Measurements from ENCODE around the gene SRCIN1.

Gene SRCIN1

DNA sequence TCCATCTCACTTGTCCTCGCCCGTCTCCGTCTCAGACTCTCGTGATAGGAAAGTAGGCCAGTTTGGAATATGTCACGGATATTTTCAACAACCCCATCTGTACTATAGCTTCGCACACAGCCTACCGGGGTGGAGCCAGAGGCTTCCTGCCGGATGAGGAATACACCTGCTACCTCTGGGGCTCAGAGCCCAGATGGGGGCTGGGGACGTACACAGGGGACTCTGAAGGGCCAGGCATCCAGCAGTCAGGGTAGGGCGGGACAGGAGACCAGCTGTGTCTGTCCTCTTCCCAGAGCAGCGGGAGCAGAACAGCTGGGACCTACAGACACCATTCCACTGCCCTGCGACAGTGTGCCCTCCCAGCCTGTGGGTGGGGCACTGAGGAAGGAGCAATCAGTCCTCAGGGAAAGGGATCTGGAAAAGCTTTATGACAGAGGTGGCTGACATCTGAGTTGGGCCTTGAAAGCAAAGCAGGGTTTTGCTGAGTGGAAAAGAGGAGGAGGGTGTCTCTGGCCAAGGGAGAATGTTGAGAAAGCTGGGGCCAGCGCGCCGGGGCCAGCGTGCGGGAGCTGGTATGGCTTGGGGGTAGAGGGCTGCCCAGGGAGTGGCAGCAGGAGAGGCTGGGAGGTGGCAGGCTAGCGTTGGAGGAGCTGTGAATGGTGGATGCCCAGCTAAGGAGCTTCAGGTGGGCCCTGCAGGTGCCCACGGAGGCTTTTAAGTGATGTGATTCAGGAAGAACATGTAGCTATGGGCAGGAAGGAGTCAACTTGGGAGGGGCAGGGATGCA lies 11.5 kb upstream of the SRCIN1 start:
- TF ChIP-seq, protein P1, sequence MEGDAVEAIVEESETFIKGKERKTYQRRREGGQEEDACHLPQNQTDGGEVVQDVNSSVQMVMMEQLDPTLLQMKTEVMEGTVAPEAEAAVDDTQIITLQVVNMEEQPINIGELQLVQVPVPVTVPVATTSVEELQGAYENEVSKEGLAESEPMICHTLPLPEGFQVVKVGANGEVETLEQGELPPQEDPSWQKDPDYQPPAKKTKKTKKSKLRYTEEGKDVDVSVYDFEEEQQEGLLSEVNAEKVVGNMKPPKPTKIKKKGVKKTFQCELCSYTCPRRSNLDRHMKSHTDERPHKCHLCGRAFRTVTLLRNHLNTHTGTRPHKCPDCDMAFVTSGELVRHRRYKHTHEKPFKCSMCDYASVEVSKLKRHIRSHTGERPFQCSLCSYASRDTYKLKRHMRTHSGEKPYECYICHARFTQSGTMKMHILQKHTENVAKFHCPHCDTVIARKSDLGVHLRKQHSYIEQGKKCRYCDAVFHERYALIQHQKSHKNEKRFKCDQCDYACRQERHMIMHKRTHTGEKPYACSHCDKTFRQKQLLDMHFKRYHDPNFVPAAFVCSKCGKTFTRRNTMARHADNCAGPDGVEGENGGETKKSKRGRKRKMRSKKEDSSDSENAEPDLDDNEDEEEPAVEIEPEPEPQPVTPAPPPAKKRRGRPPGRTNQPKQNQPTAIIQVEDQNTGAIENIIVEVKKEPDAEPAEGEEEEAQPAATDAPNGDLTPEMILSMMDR (IDR thresholded peaks at IDR 0.05; ENCODE audit: insufficient read depth, low read length, poor library complexity, severe bottlenecking) = no peak
- TF ChIP-seq EZH2phosphoT487 (conservative IDR thresholded peaks at IDR 0.05; ENCODE audit: low read length) = no peak
- H3K4me3 ChIP-seq (ENCODE audit: insufficient read depth, low read length, poor library complexity, severe bottlenecking) = no peak overlapping the region
- no peaks in the 10 kb centered on the region for H3K9me2 ChIP-seq (replicated peaks; ENCODE audit: insufficient read depth, low read length)
- no peak overlapping the region for H3K4me2 ChIP-seq (ENCODE audit: low read depth, low read length, poor library complexity, severe bottlenecking)
- H3K79me2 ChIP-seq (ENCODE audit: insufficient read depth, low read length) = no peaks in the 10 kb centered on the region
- H3F3A ChIP-seq (ENCODE audit: insufficient read depth) = no peaks in the 10 kb centered on the region
- H3K36me3 ChIP-seq (ENCODE audit: low read length) = no peaks in the 10 kb centered on the region
- H2AFZ ChIP-seq (ENCODE audit: low read depth, low read length, severe bottlenecking) = no peak overlapping the region
- H3K9ac ChIP-seq (ENCODE audit: low read length) = no peak overlapping the region
- H3K27ac ChIP-seq (ENCODE audit: low read depth, low read length) = no peak overlapping the region
- H4K20me1 ChIP-seq (ENCODE audit: low read depth, low read length) = no peaks in the 10 kb centered on the region
- no peaks in the 10 kb centered on the region for H3K27me3 ChIP-seq (ENCODE audit: low read length)
- no peaks in the 10 kb centered on the region for H3K9me3 ChIP-seq (ENCODE audit: insufficient read depth, low read length)

GRCh38 chr17:38616361-38616760 lies 10.6 kb upstream of the SRCIN1 start:
- Histone ChIP-seq H3K9ac (ENCODE audit: low read length) (no peak overlapping the region), H3K4me2 (ENCODE audit: low read depth, low read length, poor library complexity, severe bottlenecking) (no peak overlapping the region)
- TF ChIP-seq, protein P1 (IDR thresholded peaks at IDR 0.05; ENCODE audit: insufficient read depth, low read length, poor library complexity, severe bottlenecking) = no peak
- TF ChIP-seq EZH2phosphoT487 (conservative IDR thresholded peaks at IDR 0.05; ENCODE audit: low read length) = no peak

GRCh38 chr17:38613981-38614779 lies 8.4 kb upstream of the SRCIN1 start:
- Histone ChIP-seq H3K27me3 (ENCODE audit: low read length) (no peaks in the 10 kb centered on the region), H4K20me1 (ENCODE audit: low read depth, low read length) (no peaks in the 10 kb centered on the region), H3K9me3 (ENCODE audit: insufficient read depth, low read length) (no peaks in the 10 kb centered on the region), H3K9me2 (replicated peaks; ENCODE audit: insufficient read depth, low read length) (no peaks in the 10 kb centered on the region), H2AFZ (ENCODE audit: low read depth, low read length, severe bottlenecking) (no peak overlapping the region), H3K4me2 (ENCODE audit: low read depth, low read length, poor library complexity, severe bottlenecking) (no peak overlapping the region), H3K4me3 (ENCODE audit: insufficient read depth, low read length, poor library complexity, severe bottlenecking) (no peak overlapping the region), H3K36me3 (ENCODE audit: low read length) (no peaks in the 10 kb centered on the region), H3K27ac (ENCODE audit: low read depth, low read length) (no peak overlapping the region), H3F3A (ENCODE audit: insufficient read depth) (no peaks in the 10 kb centered on the region), H3K79me2 (ENCODE audit: insufficient read depth, low read length) (no peaks in the 10 kb centered on the region), H3K9ac (ENCODE audit: low read length) (no peak overlapping the region)
- TF ChIP-seq, protein P1 (IDR thresholded peaks at IDR 0.05; ENCODE audit: insufficient read depth, low read length, poor library complexity, severe bottlenecking) = no peak
- no peak for TF ChIP-seq EZH2phosphoT487 (conservative IDR thresholded peaks at IDR 0.05; ENCODE audit: low read length)

More at GRCh38 chr17:38616361-38616760, 10.6 kb upstream of the SRCIN1 start:
- Histone ChIP-seq H3K9me3 (ENCODE audit: insufficient read depth, low read length) (no peaks in the 10 kb centered on the region), H3F3A (ENCODE audit: insufficient read depth) (no peaks in the 10 kb centered on the region), H3K9me2 (replicated peaks; ENCODE audit: insufficient read depth, low read length) (no peaks in the 10 kb centered on the region), H3K27ac (ENCODE audit: low read depth, low read length) (no peak overlapping the region), H2AFZ (ENCODE audit: low read depth, low read length, severe bottlenecking) (no peak overlapping the region), H3K27me3 (ENCODE audit: low read length) (no peaks in the 10 kb centered on the region), H3K79me2 (ENCODE audit: insufficient read depth, low read length) (no peaks in the 10 kb centered on the region), H3K36me3 (ENCODE audit: low read length) (no peaks in the 10 kb centered on the region), H3K4me3 (ENCODE audit: insufficient read depth, low read length, poor library complexity, severe bottlenecking) (no peak overlapping the region), H4K20me1 (ENCODE audit: low read depth, low read length) (no peaks in the 10 kb centered on the region)
